ENCODE results near the gene TET1. TPM values are rescaled to one million over a fixed set of nuclear protein-coding genes. Genes with fewer than 3 reads are reported as not detected.

Gene TET1
- polyA plus RNA-seq, 2 of the 4 experiments (the other 2 are of a cell fraction), result 0.45 to 1.8 TPM

- ChIA-PET POLR2A (interaction anchor here (0.6 to 1.3 kb wide), 5 partner anchors 9 to 121 kb away, joined by 3 to 11 read pairs (median 5); partner anchors contain the start of genes CCAR1 and TET1), CTCF (interaction anchor here (1.9 kb wide), 1 partner anchor 9 kb away, joined by 6 read pairs; no protein-coding TSS in a partner anchor)
- Histone ChIP-seq H3K4me3 (peak overlapping the region; percentile 46), H3K4me2 (peak overlapping the region; percentile 89), H3K27ac (peak overlapping the region; percentile 89), H3K9me3 (no peaks in the 10 kb centered on the region), H3K4me1 (peaks cover 28% of the 10 kb centered on the region)
- peak; percentile 68 to 74 for DNase-seq (ENCODE audit: low read depth in 1 of 2, low spot score in 1 of 2)
- under 1% methylated on average over 10 of the region's 17 CpGs for WGBS (ENCODE audit: missing lambda C conversion rate)
- TF ChIP-seq RAD21 (conservative IDR thresholded peaks at IDR 0.05 in 1 of 2, IDR thresholded peaks at IDR 0.05 in 1 of 2) (0 out of 5 replicates have a peak, but pooled peaks of 1 of the 2 experiments have one; percentile 2), SREBF2 (IDR thresholded peaks at IDR 0.05) (no peak), MYC (IDR thresholded peaks at IDR 0.05; ENCODE audit: borderline replicate concordance, low read length) (no peak), POLR2A (IDR thresholded peaks at IDR 0.05; ENCODE audit: low read length) (peak; percentile 52), TP53 (CRISPR knock-in tag; IDR thresholded peaks at IDR 0.05) (no peak), ZFP36 (IDR thresholded peaks at IDR 0.05; ENCODE audit: borderline replicate concordance, partially characterized antibody) (no peak), HOXB13 (CRISPR knock-in tag; IDR thresholded peaks at IDR 0.05; ENCODE audit: low read depth) (no peak), MAX (IDR thresholded peaks at IDR 0.05) (peak; percentile 61), HES2 (IDR thresholded peaks at IDR 0.05) (no peak), E2F6 (IDR thresholded peaks at IDR 0.05; ENCODE audit: borderline replicate concordance, low read depth) (no peak), SMC3 (IDR thresholded peaks at IDR 0.05) (no peak), EHMT2 (IDR thresholded peaks at IDR 0.05; ENCODE audit: low read depth) (no peak), RFX5 (IDR thresholded peaks at IDR 0.05) (no peak)
- ATAC-seq, result peak; percentile 94 to 97
- no peak for FAIRE-seq
These were observed 40.1 kb downstream of the TET1 start for GRCh38 chr10:68600041-68600778.

- DNase-seq (ENCODE audit: low read depth in 1 of 2, low spot score in 1 of 2) (no peak), FAIRE-seq (no peak), ATAC-seq (no peak)
- H3K9me3 ChIP-seq, result no peaks in the 10 kb centered on the region
- CTCF ChIA-PET, result interaction anchor here (0.6 kb wide), 1 partner anchor 354 kb away, joined by 3 read pairs; the partner anchor contains the start of gene DDX21
- H3K4me1 ChIP-seq, result peaks cover 28% of the 10 kb centered on the region
- H3K4me2 ChIP-seq, result peak overlapping the region; percentile 89
- no peak overlapping the region; the same call in 2 of the 3 replicates for H3K4me3 ChIP-seq
- 67% methylated on average over 2 of the region's 2 CpGs for WGBS (ENCODE audit: missing lambda C conversion rate)
- no peak overlapping the region for H3K27ac ChIP-seq
- POLR2A ChIA-PET, result interaction anchor here (1.1 kb wide), 1 partner anchor 10 kb away, joined by 9 read pairs; no protein-coding TSS in a partner anchor
- TF ChIP-seq POLR2AphosphoS2 (conservative IDR thresholded peaks at IDR 0.05; ENCODE audit: low read length) (no peak), RARB (CRISPR knock-in tag; IDR thresholded peaks at IDR 0.05) (no peak), CBX8 (IDR thresholded peaks at IDR 0.05) (no peak), HOXB13 (CRISPR knock-in tag; IDR thresholded peaks at IDR 0.05; ENCODE audit: low read depth) (no peak), HEYL (CRISPR knock-in tag; IDR thresholded peaks at IDR 0.05) (no peak), TP53 (CRISPR knock-in tag; IDR thresholded peaks at IDR 0.05) (no peak)
These were observed 41.5 kb downstream of the TET1 start for GRCh38 chr10:68601501-68602265.

- DNase-seq (ENCODE audit: low read depth in 1 of 2, low spot score in 1 of 2), result no peak
- WGBS (ENCODE audit: missing lambda C conversion rate), result 46% methylated on average over 2 of the region's 2 CpGs
- TF ChIP-seq ELK1 (IDR thresholded peaks at IDR 0.05; ENCODE audit: low read depth, low read length), result no peak
- Histone ChIP-seq H3K27ac (no peak overlapping the region), H3K4me1 (peaks cover 28% of the 10 kb centered on the region), H3K9me3 (no peaks in the 10 kb centered on the region), H3K4me2 (peak overlapping the region; percentile 89), H3K4me3 (no peak overlapping the region)
- ChIA-PET CTCF (interaction anchor here (0.8 kb wide), 1 partner anchor 8 kb away, joined by 3 read pairs; no protein-coding TSS in a partner anchor), POLR2A (interaction anchor here (0.6 kb wide), 1 partner anchor 132 kb away, joined by 8 read pairs; no protein-coding TSS in a partner anchor)
- ATAC-seq, result no peak
- FAIRE-seq, result no peak
These were observed 42.3 kb downstream of the TET1 start for GRCh38 chr10:68602434-68602833.

Data from A549 (cell line).